Uterus (tissue), 4 donors: ENCODE results near the gene KCNK18. TPM values are rescaled to one million over a fixed set of nuclear protein-coding genes. Genes with fewer than 3 reads are reported as not detected.
"Not testable (repeated sequence)": the region's sequence is repeated elsewhere in the genome, so short reads cannot be mapped to it uniquely, and the experiment has no call there.

Experiments used
- DNase-seq, 2 donors: peaks; one replicate each; pipeline ENCODE4 v3.0.0-alpha.2; 2019 to 2020
- H3K27ac ChIP-seq, 2 donors: fragments of 200-600 bp; sonication (generic); 1 replicate in 1 of 2; 2 replicates in 1 of 2; pipeline ENCODE4 v1.5.1; 2016 to 2018
- H3K27me3 ChIP-seq, 2 donors: fragments of 200-600 bp; sonication (generic); one replicate each; pipeline ENCODE4 v1.5.1; 2018 to 2019; ENCODE audit warnings: control low read depth in 1 of 2
- H3K36me3 ChIP-seq, 2 donors: fragments of 200-600 bp; sonication (generic); one replicate each; pipeline ENCODE4 v1.5.1; 2019; ENCODE audit warnings: control low read depth in 1 of 2
- H3K4me1 ChIP-seq, 2 donors: fragments of 200-600 bp; sonication (generic); one replicate each; pipeline ENCODE4 v1.5.1; 2018 to 2019; ENCODE audit warnings: control low read depth in 1 of 2
- H3K4me3 ChIP-seq, 2 donors: fragments of 200-600 bp; sonication (generic); 1 replicate in 1 of 2; 2 replicates in 1 of 2; pipeline ENCODE4 v1.5.1; 2018 to 2019; ENCODE audit warnings: mild to moderate bottlenecking in 1 of 2
- H3K9me3 ChIP-seq, 2 donors: fragments of 200-600 bp; sonication (generic); one replicate each; pipeline ENCODE4 v1.5.1; 2019; ENCODE audit warnings: control low read depth in 1 of 2
- CTCF ChIP-seq, 4 experiments: fragments of 200-600 bp in 2 of 4; fragments of 450-650 bp in 2 of 4; sonication (generic) in 2 of 4; IDR thresholded peaks; one replicate each; pipeline ENCODE4 v1.5.1; 2016 to 2019; ENCODE audit warnings: antibody characterized with exemption in 4 of 4, mild to moderate bottlenecking in 2 of 4, moderate library complexity in 1 of 4
- POLR2A ChIP-seq, 2 donors: fragments of 450-650 bp; IDR thresholded peaks; one replicate each; pipeline ENCODE4 v1.6.1; 2016; ENCODE audit warnings: antibody characterized with exemption in 2 of 2, mild to moderate bottlenecking in 1 of 2, moderate library complexity in 1 of 2
- intact Hi-C: fragments of 100-400 bp; cut with DNase I; formaldehyde crosslinking; loops from one replicate; pipeline ENCODE4 v1.15.1; 2023; ENCODE audit warnings: low total_unique reads
- total RNA-seq, 4 donors: library from RNA; depleted of rRNA in 3 of 4; stranded (reverse); fragments of >200 nt in 3 of 4; gene quantifications; one replicate each; pipeline versions ENCODE4 v1.1.0 to v1.2.4, GENCODE V29; 2014 to 2023
- donor health status: DM: yes; HTN: yes; CAD: no.

The KCNK18 gene
- total RNA-seq, 4 donors from 2014 or later: not detected

- TF ChIP-seq POLR2A (IDR thresholded peaks at IDR 0.05) (no peak), CTCF (IDR thresholded peaks at IDR 0.05) (no peak)
These were observed 27.6 kb downstream of the KCNK18 start for GRCh38 chr10:117224881-117225280.

GRCh38 chr10:117226813-117227451, 29.6 kb downstream of the KCNK18 start:
- TF ChIP-seq CTCF (IDR thresholded peaks at IDR 0.05) (no peak), POLR2A (IDR thresholded peaks at IDR 0.05) (no peak)
- H3K9me3 ChIP-seq: no peaks in the 10 kb centered on the region
- intact Hi-C loops: no loop called here
- DNase-seq: no peak
- H3K36me3 ChIP-seq: no peaks in the 10 kb centered on the region
- H3K27me3 ChIP-seq: no peaks in the 10 kb centered on the region
- no peak overlapping the region for H3K27ac ChIP-seq
- H3K4me3 ChIP-seq: no peak overlapping the region
- no peaks in the 10 kb centered on the region for H3K4me1 ChIP-seq

More at GRCh38 chr10:117224881-117225280, 27.6 kb downstream of the KCNK18 start:
- DNase-seq: no peak
- Histone ChIP-seq H3K9me3 (no peaks in the 10 kb centered on the region), H3K27me3 (no peaks in the 10 kb centered on the region), H3K4me1 (no peaks in the 10 kb centered on the region), H3K27ac (no peak overlapping the region), H3K36me3 (no peaks in the 10 kb centered on the region), H3K4me3 (no peak overlapping the region)
- intact Hi-C loops: no loop called here

GRCh38 chr10:117228210-117228609, 30.9 kb downstream of the KCNK18 start:
- intact Hi-C loops: no loop called here
- no peaks in the 10 kb centered on the region for H3K36me3 ChIP-seq
- H3K4me1 ChIP-seq: no peaks in the 10 kb centered on the region
- no peaks in the 10 kb centered on the region for H3K9me3 ChIP-seq
- H3K4me3 ChIP-seq: no peak overlapping the region
- no peaks in the 10 kb centered on the region for H3K27me3 ChIP-seq
- DNase-seq: no peak
- H3K27ac ChIP-seq: no peak overlapping the region
- TF ChIP-seq CTCF (IDR thresholded peaks at IDR 0.05) (no peak), POLR2A (IDR thresholded peaks at IDR 0.05) (no peak)

- intact Hi-C loops, DNase-seq, H3K4me1 ChIP-seq, H3K27ac ChIP-seq, H3K36me3 ChIP-seq, H3K27me3 ChIP-seq, H3K9me3 ChIP-seq, H3K4me3 ChIP-seq: not testable (repeated sequence)
These were observed 32.8 kb downstream of the KCNK18 start for GRCh38 chr10:117230107-117230506.

- Histone ChIP-seq H3K27ac (no peak overlapping the region), H3K9me3 (no peaks in the 10 kb centered on the region), H3K36me3 (no peaks in the 10 kb centered on the region), H3K27me3 (peaks cover 0 to 4% of the 10 kb centered on the region in 2 donors), H3K4me3 (no peak overlapping the region), H3K4me1 (peaks cover 0 to 13% of the 10 kb centered on the region in 2 donors)
- intact Hi-C loops: no loop called here
- TF ChIP-seq POLR2A (IDR thresholded peaks at IDR 0.05): no peak
- no peak for TF ChIP-seq CTCF (IDR thresholded peaks at IDR 0.05)
- DNase-seq: no peak
These were observed 40.2 kb downstream of the KCNK18 start for GRCh38 chr10:117237401-117237991.
